Urinary bladder (tissue), 4 donors: ENCODE data around the gene MEIS3. TPM values are rescaled to one million over a fixed set of nuclear protein-coding genes. Genes with fewer than 3 reads are reported as not detected.

ENCODE experiments used
- DNase-seq: peaks from one replicate; pipeline ENCODE4 v3.0.0-alpha.2; 2015; ENCODE audit errors: extremely low spot score
- H3K27ac ChIP-seq: one replicate; pipeline ENCODE4 v1.5.1; 2013; ENCODE audit warnings: low read depth, mild to moderate bottlenecking, moderate library complexity
- H3K36me3 ChIP-seq: one replicate; pipeline ENCODE4 v1.6.1; 2013; ENCODE audit warnings: mild to moderate bottlenecking, moderate library complexity; ENCODE audit not compliant: insufficient read depth
- H3K4me1 ChIP-seq: one replicate; pipeline ENCODE4 v1.6.1; 2013; ENCODE audit warnings: mild to moderate bottlenecking, moderate library complexity; ENCODE audit not compliant: insufficient read depth
- H3K4me3 ChIP-seq: one replicate; pipeline ENCODE4 v1.5.1; 2013; ENCODE audit warnings: low read depth, low read length
- WGBS: extraction: QIAGEN DNeasy Blood & Tissue Kit; methylation state at CpG from one replicate; pipeline ENCODE4 v1.1.7; 2013; 5-methylcytosine and 5-hydroxymethylcytosine counted together
- polyA plus RNA-seq: library from polyadenylated mRNA; stranded (reverse); fragments of 200-250 nt; gene quantifications from one replicate; pipeline ENCODE4 v1.2.3, GENCODE V29; 2013
- total RNA-seq: library from RNA; depleted of rRNA; stranded (reverse); fragments of >200 nt; gene quantifications from one replicate; pipeline ENCODE4 v1.2.3, GENCODE V29; 2014
- donor health status: healthy with polysubstance abuse.
- donor health status: healthy.

Gene MEIS3
- total and polyA plus RNA-seq, 2 donors: 32.6 to 58.5 TPM

DNA sequence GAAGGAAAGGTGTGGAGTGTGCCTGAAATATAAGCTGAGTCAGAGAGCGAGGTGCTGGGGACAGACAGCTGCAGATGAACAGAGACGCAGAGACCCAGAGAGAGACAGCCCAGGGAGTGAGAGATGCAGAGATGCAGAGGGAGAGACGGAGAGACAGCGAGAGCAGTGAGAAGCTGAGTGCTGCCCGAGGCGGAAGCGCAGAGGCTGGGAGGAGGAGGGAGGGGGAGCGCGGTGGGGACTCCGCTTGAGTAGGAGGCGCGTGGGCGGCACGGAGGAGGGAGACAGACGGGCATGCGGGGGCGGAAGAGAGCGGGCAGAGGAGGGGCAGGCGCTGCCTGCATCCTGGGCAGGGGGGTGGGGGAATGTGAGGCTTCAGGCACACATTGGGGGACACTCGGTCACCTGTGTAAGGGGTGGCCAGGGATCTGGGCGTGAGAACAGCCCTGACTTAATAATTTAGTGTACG lies 26.6 kb upstream of the MEIS3 start:
- Histone ChIP-seq H3K27ac (no peak overlapping the region), H3K36me3 (no peaks in the 10 kb centered on the region), H3K4me3 (no peak overlapping the region), H3K4me1 (no peaks in the 10 kb centered on the region)
- WGBS: 7% methylated on average over 22 of the region's 22 CpGs
- no peak for DNase-seq

GRCh38 chr19:47445527-47445926 lies 26.2 kb upstream of the MEIS3 start:
- no peak overlapping the region for H3K4me3 ChIP-seq
- DNase-seq: no peak
- H3K4me1 ChIP-seq: no peaks in the 10 kb centered on the region
- no peaks in the 10 kb centered on the region for H3K36me3 ChIP-seq
- WGBS: 61% methylated on average over 4 of the region's 4 CpGs
- no peak overlapping the region for H3K27ac ChIP-seq

- H3K27ac ChIP-seq: no peak overlapping the region
- WGBS: 31% methylated on average over 22 of the region's 22 CpGs
- H3K4me3 ChIP-seq: no peak overlapping the region
- no peak for DNase-seq
- no peaks in the 10 kb centered on the region for H3K4me1 ChIP-seq
- no peaks in the 10 kb centered on the region for H3K36me3 ChIP-seq
These were observed 25.1 kb upstream of the MEIS3 start for GRCh38 chr19:47444388-47444821.

- DNase-seq: no peak
- Histone ChIP-seq H3K4me3 (no peak overlapping the region), H3K36me3 (no peaks in the 10 kb centered on the region), H3K27ac (no peak overlapping the region), H3K4me1 (no peaks in the 10 kb centered on the region)
- 71% methylated on average over 12 of the region's 12 CpGs for WGBS
These were observed 24.0 kb upstream of the MEIS3 start for GRCh38 chr19:47443331-47443730.

DNA sequence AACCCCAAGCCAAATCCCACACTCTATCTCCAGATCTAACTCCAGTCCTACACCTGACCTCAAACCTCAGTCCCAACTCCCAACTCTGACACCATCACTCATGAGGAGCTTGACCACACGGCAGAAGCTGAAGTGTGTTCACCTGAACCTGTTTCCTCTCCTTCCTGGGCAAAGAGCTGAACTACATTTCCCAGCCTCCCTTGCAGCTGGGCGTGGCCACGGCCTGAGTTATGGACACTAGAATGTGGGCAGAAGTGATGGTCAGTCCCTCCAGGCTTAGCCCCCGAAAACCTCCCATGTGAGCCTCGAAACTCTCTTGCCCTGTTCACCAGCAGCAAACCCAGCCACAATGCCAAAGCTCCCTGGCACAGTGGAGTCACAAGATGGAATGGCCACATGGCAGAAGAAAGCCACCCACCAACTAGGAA lies 19.5 kb upstream of the MEIS3 start:
- WGBS: 30% methylated on average over 5 of the region's 5 CpGs
- Histone ChIP-seq H3K4me1 (no peaks in the 10 kb centered on the region), H3K27ac (no peak overlapping the region), H3K4me3 (no peak overlapping the region), H3K36me3 (no peaks in the 10 kb centered on the region)
- no peak for DNase-seq

GRCh38 chr19:47437500-47437899 lies 18.2 kb upstream of the MEIS3 start:
- Histone ChIP-seq H3K4me3 (no peak overlapping the region), H3K27ac (no peak overlapping the region), H3K36me3 (no peaks in the 10 kb centered on the region), H3K4me1 (no peaks in the 10 kb centered on the region)
- DNase-seq: no peak
- WGBS: 41% methylated on average over 12 of the region's 12 CpGs

GRCh38 chr19:47436712-47437401 lies 17.5 kb upstream of the MEIS3 start:
- no peak for DNase-seq
- H3K27ac ChIP-seq: no peak overlapping the region
- H3K4me3 ChIP-seq: no peak overlapping the region
- no peaks in the 10 kb centered on the region for H3K36me3 ChIP-seq
- 32% methylated on average over 17 of the region's 17 CpGs for WGBS
- H3K4me1 ChIP-seq: no peaks in the 10 kb centered on the region

DNA sequence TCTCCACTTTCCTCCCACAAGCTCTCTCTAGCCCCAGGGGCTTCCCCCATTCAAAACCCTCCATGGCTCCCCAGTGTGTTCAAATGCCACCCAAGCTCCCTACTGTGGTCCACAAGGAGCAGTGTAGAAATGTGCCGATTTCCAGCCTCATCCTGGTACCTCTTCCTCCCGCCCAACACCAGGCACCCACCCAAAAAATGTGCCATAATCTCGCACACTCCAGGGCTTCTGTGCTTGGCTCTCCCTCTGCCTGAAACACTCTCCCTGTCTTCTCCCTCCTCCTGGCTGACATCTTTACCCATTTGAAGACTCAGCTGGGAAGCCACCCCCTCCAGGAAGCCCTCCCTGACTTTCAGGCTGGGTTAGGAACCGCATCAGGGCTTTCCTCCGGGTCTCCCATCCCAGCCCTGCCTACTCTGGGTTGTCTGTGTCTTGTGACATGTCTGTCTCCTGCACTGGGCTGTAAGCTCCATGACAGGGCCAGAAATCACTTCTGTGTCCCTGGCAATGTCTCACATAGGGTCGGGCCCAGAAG lies 16.6 kb upstream of the MEIS3 start:
- WGBS: 81% methylated on average over 6 of the region's 6 CpGs

DNA sequence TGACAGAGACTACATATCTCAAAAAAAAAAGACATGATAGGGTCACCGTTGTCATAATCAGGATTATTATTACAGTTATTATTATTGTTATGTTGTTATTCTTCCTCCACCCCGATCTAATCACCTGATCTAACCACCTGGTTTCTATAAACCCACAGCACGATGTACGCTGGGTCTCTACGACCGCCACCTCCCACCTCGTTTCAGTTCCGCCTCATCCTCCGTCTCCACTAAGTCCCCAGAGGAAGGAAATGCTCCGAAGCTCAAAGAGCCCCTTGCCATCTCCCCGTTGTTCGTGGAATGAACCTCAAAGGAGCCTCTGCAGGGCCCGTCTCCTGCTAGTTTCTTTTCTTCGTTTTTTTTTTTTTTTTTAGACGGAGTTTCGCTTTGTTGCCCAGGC lies 15.9 kb upstream of the MEIS3 start:
- no peak overlapping the region for H3K4me3 ChIP-seq
- H3K27ac ChIP-seq: no peak overlapping the region
- H3K36me3 ChIP-seq: no peaks in the 10 kb centered on the region
- no peak for DNase-seq
- no peaks in the 10 kb centered on the region for H3K4me1 ChIP-seq
- 62% methylated on average over 16 of the region's 16 CpGs for WGBS

More for the DNA sequence above, 16.6 kb upstream of the MEIS3 start:
- no peaks in the 10 kb centered on the region for H3K4me1 ChIP-seq
- no peak overlapping the region for H3K4me3 ChIP-seq
- no peak for DNase-seq
- no peak overlapping the region for H3K27ac ChIP-seq
- no peaks in the 10 kb centered on the region for H3K36me3 ChIP-seq

- Histone ChIP-seq H3K36me3 (no peaks in the 10 kb centered on the region), H3K4me1 (peaks cover 2% of the 10 kb centered on the region), H3K4me3 (no peak overlapping the region), H3K27ac (no peak overlapping the region)
- WGBS: 73% methylated on average over 7 of the region's 7 CpGs
- no peak for DNase-seq
These were observed 14.8 kb upstream of the MEIS3 start for GRCh38 chr19:47434088-47434487.

DNA sequence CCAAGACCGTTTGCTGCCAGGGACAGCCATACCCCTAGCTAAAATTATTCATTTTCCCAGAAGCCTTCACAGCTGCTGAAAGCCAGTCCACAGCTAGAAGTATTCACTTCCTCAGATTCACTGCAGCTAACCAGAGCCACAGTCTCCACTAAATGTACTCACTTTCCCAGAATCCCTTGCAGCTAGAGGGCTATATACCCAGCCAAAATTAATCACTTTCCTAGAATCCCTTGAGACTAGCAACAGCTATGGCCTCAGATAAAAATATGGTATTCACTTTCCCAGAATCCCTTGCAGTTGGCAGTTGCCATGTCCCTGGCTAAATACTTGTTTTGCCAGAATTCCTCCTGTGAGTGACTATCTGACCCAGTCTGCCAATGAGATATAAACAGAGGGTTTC lies 13.8 kb upstream of the MEIS3 start:
- no peak overlapping the region for H3K27ac ChIP-seq
- H3K4me3 ChIP-seq: no peak overlapping the region
- peaks cover 2% of the 10 kb centered on the region for H3K4me1 ChIP-seq
- H3K36me3 ChIP-seq: no peaks in the 10 kb centered on the region
- no peak for DNase-seq
- WGBS: 52% methylated on average over 1 of the region's 1 CpG

- Histone ChIP-seq H3K36me3 (no peaks in the 10 kb centered on the region), H3K4me1 (peaks cover 2% of the 10 kb centered on the region), H3K27ac (no peak overlapping the region), H3K4me3 (no peak overlapping the region)
- no peak for DNase-seq
These were observed 13.2 kb upstream of the MEIS3 start for GRCh38 chr19:47432499-47432898.

DNA sequence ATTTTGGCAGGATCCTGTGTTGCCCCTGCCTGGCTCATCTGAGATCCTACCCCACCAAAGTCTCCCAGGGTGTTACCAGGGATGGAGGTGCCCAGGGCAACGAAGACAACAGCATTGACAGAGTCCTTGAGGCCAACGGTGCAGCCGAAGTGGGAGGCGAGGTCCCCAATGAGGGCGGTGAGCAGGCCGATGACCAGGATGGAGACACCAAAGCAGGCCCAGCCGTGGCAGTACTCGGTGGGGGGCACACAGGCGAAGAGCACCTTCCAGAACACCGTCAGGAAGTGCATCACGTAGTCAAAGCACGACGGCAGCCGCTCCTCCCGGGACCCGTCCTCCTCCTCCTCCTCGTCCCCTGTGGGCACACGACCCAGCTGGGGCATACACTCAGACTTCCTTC lies 12.8 kb upstream of the MEIS3 start:
- H3K36me3 ChIP-seq: no peaks in the 10 kb centered on the region
- no peak for DNase-seq
- no peak overlapping the region for H3K4me3 ChIP-seq
- peaks cover 2% of the 10 kb centered on the region for H3K4me1 ChIP-seq
- no peak overlapping the region for H3K27ac ChIP-seq
- 79% methylated on average over 18 of the region's 18 CpGs for WGBS

DNA sequence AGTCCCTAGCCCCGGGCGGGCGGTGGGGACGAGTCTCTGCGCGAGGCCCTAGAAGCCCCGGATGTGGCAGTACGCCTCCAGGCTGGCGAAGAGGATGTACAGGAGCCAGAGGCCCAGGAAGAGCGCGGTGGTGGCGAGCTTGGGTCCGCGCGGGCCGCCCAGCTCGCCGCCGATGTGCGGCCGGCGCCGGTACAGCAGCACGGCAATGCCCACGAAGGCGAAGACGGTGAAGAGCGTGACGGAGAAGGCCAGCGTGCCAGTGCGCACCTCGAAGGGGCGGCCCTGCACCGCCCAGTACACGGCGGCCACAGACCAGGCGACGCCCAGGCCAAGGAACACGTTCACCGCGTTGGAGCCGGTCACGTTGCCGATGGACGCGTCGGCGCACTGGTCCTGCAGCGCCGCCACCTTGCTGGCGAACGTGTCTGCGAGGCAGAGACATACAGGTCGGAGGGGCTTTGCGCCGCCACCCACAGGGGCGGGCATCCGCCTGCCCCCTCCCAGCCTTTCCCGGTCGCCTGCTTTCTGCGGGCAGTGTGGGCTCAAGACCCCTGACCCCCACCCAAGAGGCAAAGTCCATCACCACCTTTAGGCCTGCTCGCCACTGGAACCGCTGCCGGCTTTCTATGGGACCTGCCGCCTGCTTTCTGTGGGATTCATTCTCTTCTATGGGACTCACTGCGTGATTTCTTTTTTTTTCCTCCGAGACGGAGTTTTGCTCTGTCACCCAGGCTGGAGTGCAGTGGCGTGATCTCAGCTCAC lies 10.9 kb upstream of the MEIS3 start:
- no peak for DNase-seq

More for the DNA sequence above, 10.9 kb upstream of the MEIS3 start:
- no peaks in the 10 kb centered on the region for H3K36me3 ChIP-seq
- no peak overlapping the region for H3K27ac ChIP-seq
- H3K4me3 ChIP-seq: no peak overlapping the region
- peaks cover 2% of the 10 kb centered on the region for H3K4me1 ChIP-seq
- 15% methylated on average over 69 of the region's 69 CpGs for WGBS
